Caco-2 (cell line): ENCODE data around the gene SUGT1. TPM values are rescaled to one million over a fixed set of nuclear protein-coding genes. Genes with fewer than 3 reads are reported as not detected.
A peak's percentile ranks its signal among the peaks of the same experiment; 100 is the strongest.
"Not testable (repeated sequence)": the region's sequence is repeated elsewhere in the genome, so short reads cannot be mapped to it uniquely, and the experiment has no call there.

Experiments used
- BruUV-seq: library from RNA; stranded (reverse); fragments of 400-500 nt; replicated peaks from 2 replicates; lab custom pipeline; 2021; lab: Mats Ljungman, UMichigan
- CTCF ChIA-PET: fragments of 300-600 bp; sonication (Branson Sonifier 250); formaldehyde crosslinking; loops from one replicate; lab custom pipeline; 2022; ENCODE audit warnings: antibody characterized with exemption; lab: Charles Lee
- POLR2A ChIA-PET: fragments of 300-600 bp; sonication (Branson Sonifier 250); formaldehyde crosslinking; loops from one replicate; lab custom pipeline; 2022; ENCODE audit warnings: antibody characterized with exemption; lab: Charles Lee
- DNase-seq, 2 experiments: peaks; one replicate each; pipeline versions ENCODE4 v3.0.0 to v3.0.0-alpha.2; 2020 to 2022
- H3K27me3 ChIP-seq: replicated peaks from 2 replicates; pipeline ENCODE4 v1.6.0; 2011; ENCODE audit warnings: low read length; ENCODE audit not compliant: control insufficient read depth, insufficient read depth
- H3K36me3 ChIP-seq: 2 replicates; pipeline ENCODE4 v1.5.1; 2011; ENCODE audit warnings: low read length; ENCODE audit not compliant: control insufficient read depth, insufficient read depth
- H3K4me1 ChIP-seq: fragments of 250-450 bp; sonication (Bioruptor Pico); 2 replicates; pipeline ENCODE4 v1.5.1; 2020; ENCODE audit warnings: mild to moderate bottlenecking
- H3K4me3 ChIP-seq: 2 replicates; pipeline ENCODE4 v1.5.1; 2011; ENCODE audit warnings: low read depth, mild to moderate bottlenecking, control low read depth, low read length
- H3K9me3 ChIP-seq: fragments of 250-450 bp; sonication (Bioruptor Pico); 2 replicates; pipeline ENCODE4 v1.5.1; 2020; ENCODE audit warnings: mild to moderate bottlenecking, moderate library complexity
- H3K27ac Mint-ChIP-seq: one replicate; pipeline ENCODE4 v1.8.0; 2022; ENCODE audit warnings: mixed read lengths; ENCODE audit not compliant: unreplicated experiment
- H3K27me3 Mint-ChIP-seq: one replicate; pipeline ENCODE4 v1.8.0; 2022; ENCODE audit warnings: mixed read lengths; ENCODE audit not compliant: insufficient read depth, unreplicated experiment
- H3K36me3 Mint-ChIP-seq: one replicate; pipeline ENCODE4 v1.8.0; 2022; ENCODE audit warnings: mild to moderate bottlenecking, mixed read lengths; ENCODE audit not compliant: insufficient read depth, unreplicated experiment
- H3K4me1 Mint-ChIP-seq: one replicate; pipeline ENCODE4 v1.8.0; 2022; ENCODE audit warnings: low read depth, mixed read lengths; ENCODE audit not compliant: unreplicated experiment
- H3K4me3 Mint-ChIP-seq: one replicate; pipeline ENCODE4 v1.8.0; 2022; ENCODE audit warnings: mild to moderate bottlenecking, moderate library complexity, mixed read lengths; ENCODE audit not compliant: unreplicated experiment
- H3K9me3 Mint-ChIP-seq: one replicate; pipeline ENCODE4 v1.8.0; 2022; ENCODE audit warnings: mixed read lengths; ENCODE audit not compliant: unreplicated experiment
- CTCF ChIP-seq, 2 experiments: fragments of 200-600 bp in 1 of 2; IDR thresholded peaks; 1 replicate in 1 of 2; 2 replicates in 1 of 2; pipeline versions ENCODE4 v1.5.1 to v1.8.0; 2011 to 2022; ENCODE audit warnings: antibody characterized with exemption in 1 of 2, control low read depth in 1 of 2, inconsistent platforms in 1 of 2, low read depth in 1 of 2, low read length in 1 of 2, mild to moderate bottlenecking in 1 of 2, moderate library complexity in 1 of 2; ENCODE audit not compliant: insufficient read depth in 1 of 2, severe bottlenecking in 1 of 2, unreplicated experiment in 1 of 2
- intact Hi-C: fragments of 100-400 bp; cut with micrococcal nuclease; formaldehyde crosslinking; loops from one replicate; pipeline ENCODE4 v1.10.0; 2022; ENCODE audit not compliant: unreplicated experiment
- total RNA-seq: library from RNA; stranded (reverse); gene quantifications from 2 replicates; pipeline ENCODE4 v1.2.3, GENCODE V29; 2022

Gene SUGT1
- total RNA-seq, 1 experiment from 2014 or later: 73.6 TPM

DNA sequence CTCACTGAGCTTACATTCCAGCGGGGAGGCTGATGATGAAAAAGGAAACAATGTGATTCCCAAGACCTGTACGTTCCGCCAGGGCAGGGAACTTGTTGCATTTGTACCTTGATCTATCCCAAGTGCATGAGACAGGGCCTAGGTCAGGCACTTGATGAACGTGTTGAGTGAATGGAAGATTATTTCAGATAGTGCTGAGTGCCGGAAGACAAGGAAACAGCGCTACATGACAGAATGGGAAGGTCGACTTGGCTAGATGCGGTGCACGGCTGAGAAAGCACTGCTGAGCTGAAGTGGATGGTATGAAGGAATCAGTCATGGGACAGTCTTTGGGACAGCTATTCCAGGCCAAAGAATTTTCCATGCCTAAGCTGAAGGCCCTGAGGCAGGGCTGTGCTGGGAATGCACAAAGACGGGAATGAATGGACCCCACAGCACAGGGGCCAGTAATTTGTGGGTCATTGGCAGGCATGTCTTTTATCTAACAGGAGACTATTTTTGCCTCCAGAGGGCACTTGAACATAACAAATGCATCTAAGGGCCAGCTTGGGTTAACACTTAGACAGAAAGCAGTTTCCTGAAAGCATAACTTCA, 43.5 kb upstream of the SUGT1 start:
- H3K4me3 Mint-ChIP-seq, BruUV-seq, POLR2A ChIA-PET, H3K27me3 ChIP-seq, H3K4me1 ChIP-seq, H3K27me3 Mint-ChIP-seq, H3K36me3 Mint-ChIP-seq, H3K4me3 ChIP-seq, H3K36me3 ChIP-seq, H3K9me3 ChIP-seq, H3K9me3 Mint-ChIP-seq, H3K27ac Mint-ChIP-seq: not testable (repeated sequence)
- DNase-seq: peak in 1 of 2 experiments; percentile 54
- intact Hi-C loops: loop anchor here (1.0 to 2.0 kb wide), 3 partner anchors 44 to 543 kb away; partner anchors contain the start of gene SUGT1
- CTCF ChIA-PET: interaction anchor here (0.9 to 1.7 kb wide), 5 partner anchors 44 to 580 kb away, joined by 3 to 25 read pairs (median 4); partner anchors contain the start of gene SUGT1
- H3K4me1 Mint-ChIP-seq: peaks cover 19% of the 10 kb centered on the region
- peak; percentile 52 to 54 for TF ChIP-seq CTCF (IDR thresholded peaks at IDR 0.05; ENCODE audit: insufficient read depth in 1 of 2, low read depth in 1 of 2, low read length in 1 of 2, severe bottlenecking in 1 of 2, unreplicated experiment in 1 of 2)

DNA sequence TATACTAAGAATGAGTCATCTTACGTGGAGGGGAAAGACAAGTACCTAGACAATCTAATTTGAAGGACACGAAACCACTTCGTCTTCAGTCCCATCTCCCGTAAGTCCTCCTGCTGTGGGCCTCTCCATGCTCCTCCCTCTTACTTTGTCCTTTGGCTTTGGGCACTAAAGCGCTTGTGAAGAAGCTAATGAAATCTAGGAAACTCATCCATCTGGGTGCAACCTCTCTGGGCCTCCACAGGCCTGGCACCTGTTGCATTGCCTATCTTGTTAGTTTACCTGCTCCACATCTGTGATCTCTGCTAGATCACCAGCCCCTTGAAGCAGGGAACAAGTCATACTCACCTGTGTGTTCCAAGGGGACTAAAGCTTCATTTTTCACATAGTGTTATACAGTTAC, 42.5 kb upstream of the SUGT1 start:
- H3K4me1 Mint-ChIP-seq: peaks cover 19% of the 10 kb centered on the region
- H3K4me3 Mint-ChIP-seq, H3K4me1 ChIP-seq, H3K36me3 ChIP-seq, DNase-seq, POLR2A ChIA-PET, BruUV-seq, H3K27ac Mint-ChIP-seq, H3K9me3 Mint-ChIP-seq, H3K4me3 ChIP-seq, H3K36me3 Mint-ChIP-seq, H3K9me3 ChIP-seq, H3K27me3 Mint-ChIP-seq, H3K27me3 ChIP-seq: not testable (repeated sequence)
- intact Hi-C loops: loop anchor here (10.0 kb wide), 1 partner anchor 155 kb away; the partner anchor contains the start of genes CKAP2 and VPS36
- CTCF ChIA-PET: interaction anchor here (1.7 kb wide), 1 partner anchor 358 kb away, joined by 25 read pairs; no protein-coding TSS in a partner anchor

DNA sequence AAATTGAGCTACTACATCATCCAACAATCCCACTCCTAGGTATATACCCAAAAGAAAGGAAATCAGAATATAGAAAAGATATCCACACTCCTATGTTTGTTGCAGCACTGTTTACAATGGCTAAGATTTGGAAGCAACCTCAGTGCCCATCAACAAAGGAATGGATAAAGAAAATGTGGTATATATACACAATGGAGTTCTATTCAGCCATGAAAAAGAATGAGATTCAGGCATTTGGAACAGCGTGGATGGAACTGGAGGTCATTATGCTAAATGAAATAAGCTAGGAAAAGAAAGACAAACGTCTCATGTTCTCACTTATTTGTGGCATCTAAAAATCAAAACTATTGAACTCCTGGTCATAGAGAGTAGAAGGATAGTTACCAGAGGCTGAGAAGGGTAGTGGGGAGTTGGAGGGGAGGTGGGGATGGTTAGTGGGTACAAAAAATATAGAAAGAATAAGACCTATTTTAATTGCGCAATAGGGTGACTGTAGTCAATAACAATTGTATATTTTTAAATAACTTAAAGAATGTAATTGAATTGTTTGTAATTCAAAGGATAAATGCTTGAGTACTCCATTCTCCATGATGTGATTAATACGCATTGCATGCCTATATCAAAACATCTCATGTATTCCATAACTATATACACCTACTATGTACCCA, 37.4 kb upstream of the SUGT1 start:
- TF ChIP-seq CTCF (IDR thresholded peaks at IDR 0.05; ENCODE audit: insufficient read depth in 1 of 2, low read depth in 1 of 2, low read length in 1 of 2, severe bottlenecking in 1 of 2, unreplicated experiment in 1 of 2): no peak
- H3K4me1 Mint-ChIP-seq: no peaks in the 10 kb centered on the region
- Histone ChIP-seq H3K4me1 (no peaks in the 10 kb centered on the region), H3K4me3 (no peak overlapping the region), H3K9me3 (no peaks in the 10 kb centered on the region), H3K27me3 (no peaks in the 10 kb centered on the region), H3K36me3 (no peaks in the 10 kb centered on the region)
- CTCF ChIA-PET: no interaction called here
- no peak for DNase-seq
- intact Hi-C loops: loop anchor here (10.0 kb wide), 1 partner anchor 160 kb away; the partner anchor contains the start of genes CKAP2 and VPS36
- no peaks in the 10 kb centered on the region for H3K27me3 Mint-ChIP-seq
- H3K36me3 Mint-ChIP-seq: peaks cover 15% of the 10 kb centered on the region
- no peaks in the 10 kb centered on the region for H3K9me3 Mint-ChIP-seq
- no TSS peak for BruUV-seq
- POLR2A ChIA-PET: interaction anchor here (0.5 kb wide), 1 partner anchor 144 kb away, joined by 3 read pairs; no protein-coding TSS in a partner anchor
- no peak overlapping the region for H3K27ac Mint-ChIP-seq
- H3K4me3 Mint-ChIP-seq: no peak overlapping the region
